CD4-positive, alpha-beta T cell treated with Interleukin-1 beta for 1 hour (primary cell): ENCODE results near the gene MAST4.

Source experiments
- DNase-seq, 2 donors: peaks; one replicate each; pipeline ENCODE4 v3.0.0-alpha.2; 2020 to 2022

Gene MAST4

DNA sequence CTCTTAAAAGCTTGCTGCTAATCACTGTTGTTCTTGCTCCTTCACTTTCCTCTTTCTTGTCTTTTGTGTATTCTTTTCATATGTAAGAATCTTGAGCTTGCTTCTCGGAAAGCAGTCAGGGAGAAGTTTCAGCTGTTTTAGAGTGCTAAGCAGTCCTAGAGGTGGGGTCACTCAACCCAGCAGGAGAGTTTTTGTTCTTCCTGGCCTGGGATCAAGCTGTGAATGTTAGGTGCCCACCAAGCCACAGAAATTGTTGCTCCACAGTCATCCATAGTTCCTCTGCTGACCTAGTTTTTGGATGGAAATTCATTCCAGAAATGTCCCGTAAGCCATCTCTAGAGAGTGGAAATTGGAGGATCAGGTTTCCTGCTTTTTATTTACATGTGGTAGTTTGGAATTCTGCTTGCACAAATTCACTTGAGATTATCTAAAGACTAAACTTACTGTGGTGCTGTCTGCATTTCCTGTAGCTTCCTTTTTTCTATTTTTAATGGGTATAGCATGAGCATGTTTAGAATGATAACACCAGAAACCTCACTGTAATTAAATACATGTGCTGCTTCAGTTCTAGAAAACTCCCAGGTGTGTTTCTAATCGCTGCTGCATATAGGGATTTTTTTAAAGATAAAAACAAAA is 108.7 kb downstream of the MAST4 start:
- DNase-seq: no peak

DNA sequence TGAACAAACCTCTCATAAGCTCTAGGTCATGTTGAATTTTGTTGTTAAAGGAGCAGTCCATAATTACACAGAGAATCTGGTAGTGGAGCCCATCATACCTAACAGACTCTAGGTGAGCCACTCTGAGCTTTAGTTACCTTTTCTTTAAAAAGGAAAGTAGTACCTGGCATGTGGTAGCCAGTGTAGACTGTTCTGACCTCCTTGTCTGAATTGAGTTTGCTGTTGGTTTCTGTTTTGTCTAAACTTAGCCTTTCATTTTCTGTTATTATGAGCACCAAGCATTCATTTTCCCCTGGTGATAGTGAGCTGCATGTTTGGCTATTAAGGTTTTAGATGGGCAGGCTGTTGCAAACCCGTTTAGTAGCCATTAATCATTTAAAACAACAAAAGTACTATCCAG is 112.2 kb downstream of the MAST4 start:
- DNase-seq: no peak

DNA sequence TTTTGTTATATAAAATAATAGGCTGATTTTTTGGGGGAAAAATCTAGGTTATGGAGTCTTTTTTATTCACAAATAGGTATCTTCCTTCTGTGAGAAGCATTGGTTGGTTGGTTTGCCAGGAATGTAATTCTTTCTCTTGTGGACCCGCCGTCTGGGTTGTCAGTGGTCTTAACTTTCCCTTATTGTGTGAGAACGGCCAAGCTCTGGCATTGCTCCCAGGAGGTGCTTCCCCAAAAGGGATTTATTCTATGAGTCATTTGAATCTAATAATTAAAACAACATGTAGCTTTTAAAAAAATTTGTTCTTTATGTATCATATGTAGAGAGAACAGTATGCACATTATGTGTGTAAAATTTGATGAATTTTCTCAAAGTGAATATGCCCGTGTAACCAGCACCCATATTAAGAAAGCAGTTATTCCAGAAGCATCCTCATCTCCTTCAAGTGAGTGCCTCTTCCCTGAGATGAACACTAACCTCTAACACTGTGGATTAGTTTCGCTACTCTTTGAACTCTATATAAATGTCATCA is 114.4 kb downstream of the MAST4 start:
- DNase-seq: no peak

DNA sequence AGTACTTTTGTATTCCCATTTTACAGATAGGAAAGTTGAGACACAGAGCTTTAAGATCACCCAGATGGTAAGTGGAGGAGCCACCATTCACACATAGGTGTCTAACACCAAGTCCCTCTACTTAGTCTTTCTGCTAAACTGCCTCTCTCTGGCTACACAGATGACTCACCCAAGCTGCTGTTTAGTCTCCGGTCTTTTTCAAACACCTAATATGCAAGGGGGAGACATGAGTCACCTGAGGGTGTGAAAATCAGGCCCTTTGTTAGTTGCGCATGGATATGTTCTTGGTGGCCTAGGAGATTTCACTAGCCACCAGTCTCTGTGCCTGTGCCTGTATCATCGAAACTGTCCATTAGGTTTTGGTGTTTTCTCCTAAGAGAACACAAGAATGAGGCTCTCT is 117.8 kb downstream of the MAST4 start:
- DNase-seq: no peak

DNA sequence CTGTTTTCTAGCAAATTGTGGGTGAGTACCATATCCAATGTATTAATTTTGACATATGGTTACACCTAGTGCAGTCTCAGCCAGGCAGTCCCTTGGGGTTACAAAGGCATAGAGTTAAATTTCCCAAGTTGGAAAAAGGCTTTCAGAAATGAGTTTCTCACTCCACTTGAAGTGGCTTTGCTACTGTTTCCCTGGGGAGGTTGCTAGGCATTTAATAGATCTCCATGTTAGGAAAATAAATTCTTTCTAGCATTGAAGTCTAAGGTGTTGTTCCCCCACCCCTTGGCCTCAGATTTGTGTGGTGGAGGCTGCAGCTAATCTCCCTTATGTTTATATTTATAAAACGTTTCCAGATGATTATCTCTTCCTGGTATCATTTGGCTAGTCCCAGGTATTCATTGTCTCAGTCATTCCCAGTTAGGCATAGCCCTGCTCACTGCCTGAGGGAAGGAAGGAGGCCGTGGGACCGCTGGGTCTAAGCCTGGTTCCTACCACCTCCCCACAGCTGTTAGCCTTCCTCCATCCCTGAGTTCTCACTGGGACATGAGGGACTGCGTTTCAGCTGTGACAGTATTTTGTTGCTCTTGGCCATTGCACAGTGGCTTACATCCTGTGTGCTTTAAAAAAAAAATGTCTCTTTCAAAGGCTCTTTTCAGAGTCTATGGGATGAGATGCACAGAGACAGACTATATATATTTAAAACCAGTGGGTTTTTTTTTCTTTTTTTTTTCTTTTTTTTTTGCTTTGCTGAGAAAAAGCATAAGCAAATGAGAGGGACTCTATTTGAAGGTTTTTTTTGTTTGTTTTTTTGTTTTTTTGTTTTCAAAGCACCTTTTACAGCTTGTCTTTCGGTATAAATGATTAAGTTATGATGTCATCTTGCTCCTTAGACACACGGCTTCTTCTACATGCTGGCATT is 121.5 kb downstream of the MAST4 start:
- DNase-seq: no peak

DNA sequence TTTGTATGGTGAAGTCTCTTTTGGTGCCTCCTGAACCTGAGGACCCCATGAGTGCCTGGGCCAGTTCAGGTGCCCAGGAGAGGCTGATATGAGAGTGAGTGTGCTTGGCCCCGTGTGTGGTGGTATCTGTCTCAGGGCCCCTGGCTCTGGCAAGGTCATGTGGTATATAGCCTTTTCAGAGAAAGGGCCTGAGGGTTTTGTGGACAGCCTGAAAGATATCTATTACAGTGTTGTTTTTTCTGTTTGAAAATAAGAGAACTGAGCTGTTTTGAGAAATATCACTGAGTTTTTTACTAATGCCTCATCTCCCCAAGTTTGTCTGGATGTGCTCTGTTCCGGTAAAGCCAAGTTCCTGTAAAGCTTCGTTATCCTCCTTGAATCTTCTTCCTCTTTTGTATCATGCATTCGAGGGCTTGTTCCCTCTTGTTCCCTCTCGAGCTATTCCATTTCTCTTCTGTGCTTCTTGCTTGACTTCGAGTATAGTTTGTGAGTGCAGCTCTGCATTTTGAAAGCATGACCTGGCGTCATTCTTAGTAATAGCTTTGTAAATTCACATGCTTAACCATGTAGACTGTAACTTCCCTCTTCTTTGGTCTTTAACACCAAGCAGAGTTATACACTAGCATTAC is 122.3 kb downstream of the MAST4 start:
- DNase-seq: no peak

DNA sequence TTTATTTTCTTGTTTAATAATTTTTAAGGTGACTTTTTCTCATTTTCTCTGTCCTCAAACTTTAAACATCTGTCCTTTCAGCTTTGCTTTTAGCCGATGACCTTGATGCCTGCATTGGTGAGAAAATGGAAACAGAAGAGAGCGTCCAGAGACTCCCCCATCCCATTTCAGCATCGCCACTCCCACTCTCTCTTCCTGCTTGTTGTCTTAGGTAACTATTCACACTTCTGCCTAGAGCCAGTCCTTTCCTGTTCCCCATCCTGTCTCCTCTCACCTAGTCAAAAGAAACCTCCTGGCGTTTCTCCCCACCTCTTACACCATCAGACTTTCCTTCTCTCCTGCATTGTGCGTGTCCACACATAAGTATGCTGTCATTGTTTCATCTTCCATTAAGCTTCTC is 124.6 kb downstream of the MAST4 start:
- no peak for DNase-seq

DNA sequence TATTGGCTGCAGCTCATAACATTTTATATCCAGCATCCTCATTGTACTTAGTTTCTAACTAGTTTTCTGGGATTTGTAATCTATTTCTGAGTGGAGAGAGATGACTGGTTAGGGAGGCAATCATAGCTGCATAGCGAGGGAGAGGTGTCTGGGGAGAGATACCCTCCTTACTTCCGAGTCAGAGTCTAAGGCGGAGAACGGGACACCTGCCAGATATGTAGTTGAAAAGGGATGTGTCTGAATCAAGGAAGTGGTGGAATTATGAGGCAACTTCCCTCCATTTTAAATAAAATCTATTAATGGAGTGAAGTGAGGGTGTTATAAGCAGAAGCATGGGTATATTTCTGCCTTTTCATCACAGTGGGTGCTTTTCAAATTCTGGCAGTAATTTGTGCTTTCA is 126.5 kb downstream of the MAST4 start:
- no peak for DNase-seq

DNA sequence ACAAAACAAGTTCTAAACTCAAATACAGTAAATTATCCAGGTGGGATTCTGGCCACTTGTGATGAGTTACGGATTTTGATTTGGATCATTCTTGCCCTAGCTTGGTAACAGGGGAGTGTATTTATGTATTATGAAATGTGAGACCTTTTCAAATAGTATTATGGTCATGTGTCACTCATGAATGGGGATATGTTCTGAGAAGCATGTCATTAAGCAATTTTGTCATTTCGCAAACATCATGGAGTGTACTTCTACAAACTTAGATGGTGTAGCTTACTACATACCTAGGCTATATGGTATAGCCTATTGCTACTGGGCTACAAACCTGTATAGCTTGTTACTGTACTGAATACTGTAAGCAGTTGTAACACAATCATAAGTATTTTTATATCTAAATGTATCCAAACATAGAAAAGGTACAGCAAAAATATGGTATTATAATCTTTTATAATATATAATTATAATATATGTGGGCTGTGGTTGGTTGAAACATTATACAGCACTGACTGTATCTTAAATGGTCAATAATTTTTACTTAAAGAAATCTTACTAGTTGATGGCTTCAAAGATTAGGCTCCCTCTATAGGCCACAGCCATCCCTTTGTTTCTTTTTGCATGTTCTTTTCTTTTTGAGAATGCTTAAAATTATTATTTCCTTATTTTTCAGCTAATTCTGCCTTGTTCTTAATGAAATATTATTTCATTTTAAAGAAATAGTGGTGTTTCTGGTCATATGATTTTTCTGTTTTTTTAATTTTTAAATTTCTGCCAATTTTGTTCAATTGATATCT is 128.4 kb downstream of the MAST4 start:
- no peak for DNase-seq

DNA sequence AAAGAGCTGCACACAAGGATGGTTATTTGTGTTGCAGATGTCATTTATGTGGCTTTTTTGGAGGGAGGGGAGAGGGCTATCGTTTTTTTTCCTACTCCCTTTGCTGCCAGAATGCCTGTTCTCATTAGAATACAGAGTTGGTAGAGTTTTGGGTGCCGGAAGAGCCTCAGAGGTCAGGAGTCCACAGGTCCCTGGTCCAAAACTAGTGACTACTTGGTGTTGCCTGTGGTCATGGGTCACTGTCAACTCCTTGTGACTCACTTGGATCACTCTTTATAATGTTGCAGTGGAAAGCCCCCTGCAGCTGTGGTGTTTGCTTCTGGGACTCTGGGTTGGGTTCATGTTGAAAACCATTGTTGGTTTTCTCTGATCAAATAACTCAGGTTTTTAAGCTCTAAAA is 131.4 kb downstream of the MAST4 start:
- DNase-seq: no peak

DNA sequence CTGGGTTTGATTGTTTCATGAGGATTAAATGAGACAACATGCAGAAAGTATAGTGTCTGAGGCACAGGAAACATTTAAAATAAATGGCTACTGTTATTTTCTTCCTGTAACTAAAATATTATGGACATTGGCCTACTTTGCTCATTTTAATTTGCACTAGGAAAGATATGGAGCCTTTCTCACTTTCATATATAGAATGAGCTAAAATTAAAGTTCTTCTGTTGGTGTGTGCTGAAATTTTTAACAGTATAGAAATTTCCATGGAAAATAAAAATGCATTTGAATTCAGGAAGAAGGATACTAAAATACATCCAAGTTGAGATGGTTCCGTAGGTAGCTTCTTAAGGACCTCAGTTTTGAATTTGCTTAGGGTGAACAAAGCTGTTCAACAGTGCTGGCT is 131.9 kb downstream of the MAST4 start:
- DNase-seq: no peak

DNA sequence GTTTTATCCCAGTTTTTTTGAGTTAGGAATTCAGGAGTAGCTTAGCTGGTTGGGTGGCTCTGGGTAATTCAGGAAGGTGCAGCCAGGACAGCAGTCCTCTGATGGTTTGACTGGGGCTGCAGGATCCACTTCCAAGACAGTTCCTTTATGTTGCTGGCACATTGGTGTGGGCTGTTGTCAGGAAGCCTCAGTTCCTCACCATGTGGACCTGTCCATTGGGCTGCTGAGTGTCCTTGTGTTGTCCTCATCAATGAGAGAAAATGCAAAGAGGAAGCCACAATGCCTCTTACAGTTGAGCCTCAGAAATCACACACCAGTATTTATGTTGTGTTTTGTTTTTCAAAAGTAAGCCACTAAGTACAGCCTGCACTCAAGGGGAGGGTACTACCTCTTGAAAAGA is 140.9 kb downstream of the MAST4 start:
- no peak for DNase-seq

DNA sequence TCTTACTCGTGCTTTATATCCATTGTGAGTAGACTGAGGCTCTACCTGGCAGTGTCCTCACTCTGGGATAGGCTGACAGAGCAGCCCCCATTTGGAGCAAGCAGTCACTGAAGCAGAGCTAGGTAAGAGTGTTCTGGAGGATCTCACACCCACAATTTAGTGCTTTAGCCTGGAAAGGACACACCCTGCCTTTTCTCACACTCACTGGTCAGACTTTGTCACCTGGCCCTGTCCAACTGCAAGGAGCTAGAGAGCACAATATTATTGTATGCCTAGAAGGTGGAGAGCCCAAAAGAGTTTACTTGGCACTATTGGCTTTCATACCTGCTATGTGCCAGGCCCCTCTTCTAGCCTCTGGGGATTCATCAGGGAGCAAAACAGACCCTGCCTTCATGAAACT is 141.9 kb downstream of the MAST4 start:
- DNase-seq: no peak

DNA sequence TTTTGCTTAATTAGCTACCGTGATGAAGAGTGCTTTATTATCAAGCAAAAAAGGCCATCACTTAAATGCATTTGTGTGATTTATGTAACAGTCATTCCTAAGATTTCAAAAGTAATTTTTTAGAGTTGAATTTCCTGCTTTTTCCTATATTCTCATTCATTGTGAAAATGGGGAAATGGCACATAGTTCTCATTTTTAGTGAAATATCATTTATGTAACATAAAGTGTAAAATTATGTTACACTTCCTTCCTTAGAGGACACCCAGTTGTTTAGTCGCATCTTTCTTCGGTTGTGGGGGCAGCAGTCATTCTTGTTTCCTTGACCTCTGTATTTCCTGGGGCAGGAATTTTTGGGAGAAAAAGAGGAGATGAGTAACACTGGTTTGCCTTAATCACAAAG is 142.8 kb downstream of the MAST4 start:
- DNase-seq: no peak

DNA sequence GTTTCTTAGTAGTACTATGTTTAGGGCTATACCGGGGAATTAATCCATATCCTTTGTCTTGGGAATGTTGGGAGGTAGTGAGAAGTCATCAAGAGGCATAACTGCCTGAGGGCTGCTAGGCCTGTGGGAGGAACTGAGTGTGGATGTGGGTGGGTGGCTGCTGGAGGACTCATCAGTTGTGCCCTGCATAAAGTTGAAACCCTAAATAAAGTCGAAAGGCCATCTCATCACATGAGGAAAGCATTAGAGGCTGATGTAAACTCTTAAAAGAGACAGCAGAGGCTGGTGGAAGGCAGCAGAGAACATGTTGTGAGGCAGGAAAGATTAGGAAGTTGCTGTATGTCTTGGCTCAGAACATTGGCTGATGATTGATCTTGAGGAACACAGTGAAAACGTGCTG is 143.8 kb downstream of the MAST4 start:
- DNase-seq: no peak

DNA sequence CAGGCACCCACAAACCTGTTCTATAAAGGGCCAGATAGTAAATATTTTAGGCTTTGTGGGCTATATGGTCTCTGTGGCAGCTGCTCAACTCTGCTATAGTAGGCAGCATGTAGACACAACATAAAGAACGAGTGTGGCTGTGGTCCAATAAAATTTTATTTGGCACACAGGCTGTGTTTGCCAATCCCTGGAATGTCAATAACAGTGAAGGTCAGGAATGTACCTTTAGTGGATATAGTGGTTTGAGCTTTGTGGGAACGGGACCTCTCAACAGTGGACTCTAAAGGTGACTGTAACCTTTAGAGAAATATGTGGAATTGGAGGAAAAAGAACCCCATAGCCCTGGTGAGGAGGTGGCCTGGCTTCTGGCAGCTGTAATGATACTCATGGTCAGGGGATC is 145.2 kb downstream of the MAST4 start:
- no peak for DNase-seq

DNA sequence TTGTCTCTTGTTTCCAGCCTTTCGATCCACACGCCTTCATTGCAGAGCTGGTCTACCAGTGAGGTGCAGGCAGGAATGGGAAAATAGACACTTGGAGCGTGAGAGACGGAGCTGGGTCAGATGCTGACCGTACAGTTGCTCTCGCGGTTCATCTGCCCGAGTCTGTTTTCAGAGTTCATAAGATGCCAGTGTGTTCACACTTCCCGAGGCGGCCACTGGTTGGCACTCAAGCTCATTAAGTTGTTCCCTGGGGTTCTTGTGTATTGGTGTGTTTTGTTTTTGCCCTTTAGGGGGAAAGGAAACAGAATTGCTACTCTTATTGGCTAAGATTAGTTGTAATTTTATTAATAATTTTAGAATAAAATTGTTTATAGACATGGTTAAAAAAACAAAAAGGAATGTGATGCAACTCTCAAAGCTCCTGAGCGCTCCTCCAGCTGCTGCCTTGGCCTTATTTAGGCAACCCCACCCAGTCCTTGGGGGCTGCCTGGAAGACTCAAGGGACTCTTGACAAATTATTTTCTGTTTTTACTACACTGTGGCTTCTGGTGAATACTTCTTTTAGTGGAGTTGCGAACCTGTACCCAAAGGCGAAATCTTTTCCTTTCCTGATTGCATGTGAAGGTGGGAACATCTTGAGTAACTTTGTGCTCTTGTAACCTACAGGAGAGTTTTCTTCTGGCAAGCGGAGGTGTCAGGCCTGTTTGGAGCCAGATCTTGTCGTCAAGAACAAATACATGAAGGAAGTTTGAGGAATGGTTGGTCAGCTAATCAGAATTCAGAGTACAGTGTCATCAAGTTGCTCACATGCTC is 146.1 kb downstream of the MAST4 start:
- no peak for DNase-seq

DNA sequence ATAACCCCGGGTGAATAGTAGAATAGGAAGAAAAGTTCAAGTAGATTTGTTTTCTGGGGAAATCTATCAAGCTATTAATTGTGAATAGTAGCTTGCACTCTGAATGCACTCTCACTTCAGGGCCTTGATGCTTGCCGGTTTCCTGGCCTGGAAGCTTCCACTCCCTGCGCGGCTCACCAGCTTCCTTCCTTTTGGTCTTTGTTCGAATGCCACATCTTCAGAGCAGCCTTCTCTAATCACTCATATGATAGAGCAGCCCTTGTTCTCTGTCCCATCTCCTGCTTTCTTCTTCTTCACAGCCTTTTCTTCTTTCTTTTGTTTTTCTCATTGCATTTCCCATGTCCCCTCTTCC is 146.7 kb downstream of the MAST4 start:
- no peak for DNase-seq

DNA sequence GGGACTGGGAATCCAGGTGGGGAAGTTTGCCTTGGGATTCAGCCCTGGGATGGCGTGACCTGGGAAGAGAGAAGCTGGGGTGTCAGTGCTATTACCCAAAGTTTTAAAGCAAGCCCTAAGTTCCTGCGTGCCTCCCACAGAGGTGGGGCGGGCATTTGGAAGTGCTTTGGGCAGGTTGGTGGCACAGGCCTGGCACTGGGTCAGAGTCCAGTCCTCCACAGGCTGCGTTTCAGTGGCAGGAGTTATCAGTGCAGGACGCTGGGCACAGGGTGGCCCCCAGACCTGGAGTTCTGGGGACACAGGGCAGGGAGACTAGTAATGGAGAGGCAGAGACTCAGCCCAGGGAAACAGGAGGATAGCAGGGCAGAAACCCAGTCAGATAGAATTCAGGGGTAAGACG is 147.2 kb downstream of the MAST4 start:
- DNase-seq: no peak

DNA sequence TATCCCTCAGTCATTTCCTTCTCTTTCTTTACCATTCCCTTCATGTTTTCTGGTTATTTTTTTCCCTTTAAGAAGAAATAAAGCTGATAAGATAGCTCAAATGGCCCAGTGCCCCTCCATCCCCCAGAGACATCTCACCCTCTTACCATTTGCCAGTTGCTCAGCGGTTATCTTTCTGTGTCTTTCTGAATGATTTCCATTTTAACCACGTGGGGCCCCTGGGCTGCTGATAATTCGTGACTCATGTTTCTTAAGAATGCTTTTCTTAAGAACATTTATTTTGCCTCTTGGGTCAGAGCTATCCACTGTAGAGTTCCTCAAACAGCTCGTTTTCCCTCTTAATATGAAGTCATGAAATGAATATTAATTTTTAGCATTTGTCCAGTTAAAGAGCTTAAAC is 147.8 kb downstream of the MAST4 start:
- DNase-seq: no peak

DNA sequence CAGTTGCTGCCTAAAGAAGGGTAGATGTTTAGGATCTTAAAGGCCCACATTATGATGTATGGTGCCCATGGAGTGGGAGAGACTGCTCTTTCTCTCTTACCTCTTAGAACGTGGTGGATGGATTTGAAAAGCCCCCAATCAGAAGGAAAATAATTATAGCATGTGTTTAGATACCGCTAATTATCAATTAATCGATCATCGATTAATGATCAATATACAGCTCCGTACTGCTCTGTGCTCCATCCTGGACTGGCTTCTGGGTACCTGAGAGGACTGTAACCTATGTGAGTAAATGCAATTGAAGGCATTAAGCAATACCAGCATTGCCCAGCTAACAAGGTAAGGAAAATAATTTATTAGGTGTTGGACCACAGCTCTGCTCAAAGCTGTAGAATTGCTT is 149.1 kb downstream of the MAST4 start:
- DNase-seq: no peak

DNA sequence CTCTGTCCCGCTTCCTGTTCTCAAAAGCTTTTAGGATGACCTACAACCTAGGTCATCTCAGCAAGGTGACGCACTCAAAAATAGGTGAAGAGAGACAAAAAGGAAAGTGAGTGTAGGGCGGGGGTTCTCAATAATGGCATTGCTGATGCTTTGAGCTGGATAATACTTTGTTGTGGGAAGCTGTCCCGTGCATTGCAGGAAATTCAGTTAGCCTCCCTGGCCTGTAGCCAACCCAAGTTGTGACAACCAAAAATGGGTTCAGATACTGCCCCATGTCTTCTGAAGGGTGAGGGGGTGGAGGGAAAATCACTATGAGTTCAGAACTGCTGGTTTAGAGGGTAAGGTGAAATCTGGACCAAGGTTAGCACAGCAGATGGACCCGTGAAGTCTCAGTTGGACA is 151.4 kb downstream of the MAST4 start:
- no peak for DNase-seq
